HG02884 (cell line): ENCODE results near the gene MAGIX.

Experiments used
- ATAC-seq: cut with Tn5 transposase; IDR thresholded peaks from one replicate; pipeline ENCODE4 v1.9.1; 2021; ENCODE audit warnings: mild to moderate bottlenecking, moderate library complexity; ENCODE audit not compliant: unreplicated experiment

Gene MAGIX

GRCh38 chrX:49179358-49179757, 16.8 kb downstream of the MAGIX start:
- ATAC-seq: no peak

GRCh38 chrX:49183701-49184281, 21.2 kb downstream of the MAGIX start:
- no peak for ATAC-seq

GRCh38 chrX:49184294-49185281, 22.0 kb downstream of the MAGIX start:
- ATAC-seq: no peak

GRCh38 chrX:49186125-49187027, 23.8 kb downstream of the MAGIX start, which contains the start of gene PRICKLE3:
Gene PRICKLE3 (minus strand): TSS chrX:49186373. CDS start chrX:49186297, 76 bp downstream.
- ATAC-seq: no peak

GRCh38 chrX:49187028-49187394, 24.5 kb downstream of the MAGIX start:
- no peak for ATAC-seq

- ATAC-seq: no peak
These were observed 25.0 kb downstream of the MAGIX start for GRCh38 chrX:49187526-49187925.

- ATAC-seq: no peak
These were observed 26.0 kb downstream of the MAGIX start for GRCh38 chrX:49188468-49189076.

GRCh38 chrX:49189606-49190005, 27.0 kb downstream of the MAGIX start:
- ATAC-seq: no peak

- peak; percentile 90 for ATAC-seq
These were observed 28.4 kb downstream of the MAGIX start for GRCh38 chrX:49190821-49191573.

GRCh38 chrX:49191574-49192011, 29.0 kb downstream of the MAGIX start:
- peak; percentile 4 for ATAC-seq

- no peak for ATAC-seq
These were observed 30.3 kb downstream of the MAGIX start for GRCh38 chrX:49192722-49193328.

- no peak for ATAC-seq
These were observed 31.0 kb downstream of the MAGIX start for GRCh38 chrX:49193542-49193964.

- no peak for ATAC-seq
These were observed 35.1 kb downstream of the MAGIX start for GRCh38 chrX:49197543-49198087.

GRCh38 chrX:49198540-49199314, 36.2 kb downstream of the MAGIX start:
- no peak for ATAC-seq

- no peak for ATAC-seq
These were observed 36.7 kb downstream of the MAGIX start for GRCh38 chrX:49199315-49199595.

- ATAC-seq: peak; percentile 88
These were observed 37.6 kb downstream of the MAGIX start, which contains the start of gene SYP for GRCh38 chrX:49199906-49200771. Gene SYP (minus strand): TSS chrX:49200193. CDS start chrX:49200186, 7 bp downstream.

- ATAC-seq: no peak
These were observed 39.5 kb downstream of the MAGIX start for GRCh38 chrX:49202022-49202421.

GRCh38 chrX:49203536-49203935, 41.0 kb downstream of the MAGIX start:
- no peak for ATAC-seq
